Nephron (organoid): ENCODE measurements around the gene FHL5.

Experiments
- H3K27ac Mint-ChIP-seq, 3 experiments: 2 replicates each; pipeline ENCODE4 v1.8.0; 2020; ENCODE audit warnings: mixed read lengths in 3 of 3, mild to moderate bottlenecking in 2 of 3, moderate library complexity in 1 of 3
- H3K27me3 Mint-ChIP-seq: 2 replicates; pipeline ENCODE4 v1.8.0; 2021; ENCODE audit warnings: low read depth, mild to moderate bottlenecking, moderate library complexity, mixed read lengths
- H3K36me3 Mint-ChIP-seq: 2 replicates; pipeline ENCODE4 v1.8.0; 2020; ENCODE audit warnings: low read depth, mixed read lengths
- H3K4me1 Mint-ChIP-seq: 2 replicates; pipeline ENCODE4 v1.8.0; 2020; ENCODE audit warnings: mixed read lengths
- H3K4me3 Mint-ChIP-seq, 3 experiments: 2 replicates each; pipeline ENCODE4 v1.8.0; 2020; ENCODE audit warnings: mild to moderate bottlenecking in 3 of 3, mixed read lengths in 3 of 3, moderate library complexity in 2 of 3
- H3K9me3 Mint-ChIP-seq: 2 replicates; pipeline ENCODE4 v1.8.0; 2020; ENCODE audit warnings: mixed read lengths
- CTCF ChIP-seq, 3 experiments: fragments of 200-600 bp; sonication (generic); IDR thresholded peaks; one replicate each; pipeline ENCODE4 v1.5.0; 2021; ENCODE audit warnings: antibody characterized with exemption in 3 of 3; ENCODE audit not compliant: unreplicated experiment in 3 of 3

FHL5 gene

GRCh38 chr6:96576221-96576620 lies 13.3 kb downstream of the FHL5 start:
- peaks cover 7% of the 10 kb centered on the region for H3K9me3 Mint-ChIP-seq
- no peak overlapping the region for H3K4me3 Mint-ChIP-seq
- H3K27me3 Mint-ChIP-seq, result no peaks in the 10 kb centered on the region
- no peaks in the 10 kb centered on the region for H3K36me3 Mint-ChIP-seq
- peak overlapping the region in 2 of 3 experiments; percentile 9 to 52 for H3K27ac Mint-ChIP-seq
- peaks cover 21% of the 10 kb centered on the region for H3K4me1 Mint-ChIP-seq
- TF ChIP-seq CTCF (IDR thresholded peaks at IDR 0.05; ENCODE audit: unreplicated experiment in 3 of 3), result no peak

GRCh38 chr6:96582021-96582420 lies 19.1 kb downstream of the FHL5 start:
- no peaks in the 10 kb centered on the region for H3K9me3 Mint-ChIP-seq
- peaks cover 36% of the 10 kb centered on the region for H3K4me1 Mint-ChIP-seq
- H3K27ac Mint-ChIP-seq, result peak overlapping the region; percentile 63 to 95 (median 66)
- H3K27me3 Mint-ChIP-seq, result no peaks in the 10 kb centered on the region
- TF ChIP-seq CTCF (IDR thresholded peaks at IDR 0.05; ENCODE audit: unreplicated experiment in 3 of 3), result no peak
- no peaks in the 10 kb centered on the region for H3K36me3 Mint-ChIP-seq
- no peak overlapping the region for H3K4me3 Mint-ChIP-seq

- H3K27ac Mint-ChIP-seq, result peak overlapping the region; percentile 63 to 95 (median 72)
- no peaks in the 10 kb centered on the region for H3K9me3 Mint-ChIP-seq
- no peak for TF ChIP-seq CTCF (IDR thresholded peaks at IDR 0.05; ENCODE audit: unreplicated experiment in 3 of 3)
- peaks cover 32% of the 10 kb centered on the region for H3K4me1 Mint-ChIP-seq
- H3K27me3 Mint-ChIP-seq, result no peaks in the 10 kb centered on the region
- H3K36me3 Mint-ChIP-seq, result no peaks in the 10 kb centered on the region
- no peak overlapping the region for H3K4me3 Mint-ChIP-seq
Measured at GRCh38 chr6:96582436-96582835, 19.5 kb downstream of the FHL5 start.

- no peaks in the 10 kb centered on the region for H3K36me3 Mint-ChIP-seq
Measured at GRCh38 chr6:96604420-96604819, 41.5 kb downstream of the FHL5 start.

GRCh38 chr6:96608074-96608473 lies 45.1 kb downstream of the FHL5 start:
- no peak overlapping the region for H3K27ac Mint-ChIP-seq
- peaks cover 23% of the 10 kb centered on the region for H3K4me1 Mint-ChIP-seq
- H3K27me3 Mint-ChIP-seq, result peaks cover 4% of the 10 kb centered on the region
- no peak for TF ChIP-seq CTCF (IDR thresholded peaks at IDR 0.05; ENCODE audit: unreplicated experiment in 3 of 3)
- no peaks in the 10 kb centered on the region for H3K9me3 Mint-ChIP-seq
- H3K36me3 Mint-ChIP-seq, result no peaks in the 10 kb centered on the region
- no peak overlapping the region for H3K4me3 Mint-ChIP-seq

More at GRCh38 chr6:96604420-96604819, 41.5 kb downstream of the FHL5 start:
- no peak overlapping the region for H3K4me3 Mint-ChIP-seq
- peaks cover 34% of the 10 kb centered on the region for H3K4me1 Mint-ChIP-seq
- no peaks in the 10 kb centered on the region for H3K9me3 Mint-ChIP-seq
- TF ChIP-seq CTCF (IDR thresholded peaks at IDR 0.05; ENCODE audit: unreplicated experiment in 3 of 3), result no peak
- H3K27ac Mint-ChIP-seq, result peak overlapping the region in 1 of 3 experiments; percentile 6
- peaks cover 4% of the 10 kb centered on the region for H3K27me3 Mint-ChIP-seq

- H3K27me3 Mint-ChIP-seq, result no peaks in the 10 kb centered on the region
- peaks cover 8% of the 10 kb centered on the region for H3K4me1 Mint-ChIP-seq
- peak overlapping the region in 1 of 3 experiments; percentile 18 for H3K27ac Mint-ChIP-seq
- no peaks in the 10 kb centered on the region for H3K9me3 Mint-ChIP-seq
- no peak for TF ChIP-seq CTCF (IDR thresholded peaks at IDR 0.05; ENCODE audit: unreplicated experiment in 3 of 3)
- H3K36me3 Mint-ChIP-seq, result no peaks in the 10 kb centered on the region
- H3K4me3 Mint-ChIP-seq, result no peak overlapping the region
Measured at GRCh38 chr6:96610019-96610418, 47.1 kb downstream of the FHL5 start.
